Femur (tissue), 1 donor: Measurements from ENCODE around the gene POLR2E.
"Not testable (repeated sequence)": the region's sequence is repeated elsewhere in the genome, so short reads cannot be mapped to it uniquely, and the experiment has no call there.

Source experiments
- DNase-seq: peaks from one replicate; pipeline ENCODE4 v3.0.0-alpha.2; 2017

POLR2E gene

DNA sequence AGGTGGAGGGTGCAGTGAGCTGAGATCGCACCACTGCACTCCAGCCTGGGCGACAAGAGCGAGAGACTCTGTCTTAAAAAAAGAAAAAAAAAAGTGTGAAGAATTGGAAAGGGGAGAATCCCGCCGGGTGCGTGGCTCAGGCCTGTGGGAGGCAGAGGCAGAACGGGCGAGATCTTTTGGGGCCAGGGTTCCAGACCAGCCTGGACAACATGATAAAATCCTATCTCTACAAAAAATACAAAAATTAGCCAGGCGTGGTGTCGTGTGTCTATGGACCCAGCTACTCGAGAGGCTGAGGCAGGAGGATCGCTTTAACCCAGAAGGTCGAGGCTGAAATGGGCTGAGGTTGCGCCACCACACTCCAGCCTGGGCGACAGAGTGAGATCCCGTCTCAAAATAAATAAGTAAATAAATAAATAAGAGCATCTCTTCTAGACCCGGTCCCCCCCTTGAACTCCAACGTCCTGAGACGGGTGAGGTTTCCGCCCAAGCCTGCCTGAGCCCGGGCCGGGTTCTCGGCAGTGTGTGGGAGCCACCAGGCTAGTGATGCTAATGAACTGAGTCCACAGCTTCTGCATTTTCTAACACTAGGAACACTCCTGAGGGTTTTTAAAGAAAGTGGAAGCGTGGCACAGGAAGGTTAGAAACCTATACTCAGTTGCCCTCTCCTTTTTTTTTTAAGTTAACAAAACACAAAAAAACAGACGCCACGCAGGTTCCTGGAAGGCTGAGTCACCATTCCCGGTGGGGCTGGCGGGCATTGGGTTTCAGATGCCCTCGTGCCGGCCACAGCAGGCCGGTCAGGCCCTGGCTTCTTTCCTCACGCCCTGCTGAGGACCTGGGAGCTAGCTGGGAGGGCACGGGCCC, 30.7 kb upstream of the POLR2E start:
- no peak for DNase-seq

DNA sequence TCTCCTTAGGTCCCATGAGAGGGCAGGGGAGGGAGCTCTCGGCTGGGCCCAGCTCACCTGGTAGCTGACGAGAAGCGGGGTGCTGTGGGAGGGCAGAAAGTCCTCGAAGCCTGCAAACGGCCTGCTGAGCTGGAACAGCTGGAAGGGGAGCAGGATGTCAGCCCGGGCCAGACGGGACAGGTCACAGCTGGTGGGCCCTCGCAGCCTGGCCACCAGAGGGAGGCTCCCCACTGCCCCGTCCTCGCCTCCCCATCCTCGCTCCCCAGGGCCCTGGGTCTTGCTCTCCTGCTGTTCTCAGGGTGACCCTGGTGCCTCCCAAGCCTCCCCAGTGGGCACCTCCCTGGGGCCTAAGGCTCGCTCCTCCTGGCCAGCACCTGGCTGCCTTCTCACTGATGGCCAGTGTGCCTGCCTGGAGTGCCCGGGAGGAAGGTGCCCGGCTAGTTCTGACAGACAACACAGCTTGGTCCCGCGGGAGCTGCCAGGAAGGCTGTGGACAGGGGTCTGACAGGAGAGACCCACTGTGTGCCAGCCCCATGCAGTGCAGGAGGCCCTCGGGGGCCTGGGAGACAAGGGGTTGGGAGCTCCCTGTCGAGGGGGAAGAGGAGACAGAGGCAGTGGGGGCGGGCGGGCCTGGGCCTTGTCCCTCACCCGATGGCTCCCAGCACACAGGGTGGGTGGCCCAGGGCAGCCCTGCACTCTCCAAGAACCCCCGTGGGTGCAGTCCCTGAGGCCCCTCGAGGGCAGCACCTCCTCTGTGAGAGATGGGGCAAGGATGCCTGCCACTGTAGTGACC, 28.9 kb upstream of the POLR2E start:
- no peak for DNase-seq

DNA sequence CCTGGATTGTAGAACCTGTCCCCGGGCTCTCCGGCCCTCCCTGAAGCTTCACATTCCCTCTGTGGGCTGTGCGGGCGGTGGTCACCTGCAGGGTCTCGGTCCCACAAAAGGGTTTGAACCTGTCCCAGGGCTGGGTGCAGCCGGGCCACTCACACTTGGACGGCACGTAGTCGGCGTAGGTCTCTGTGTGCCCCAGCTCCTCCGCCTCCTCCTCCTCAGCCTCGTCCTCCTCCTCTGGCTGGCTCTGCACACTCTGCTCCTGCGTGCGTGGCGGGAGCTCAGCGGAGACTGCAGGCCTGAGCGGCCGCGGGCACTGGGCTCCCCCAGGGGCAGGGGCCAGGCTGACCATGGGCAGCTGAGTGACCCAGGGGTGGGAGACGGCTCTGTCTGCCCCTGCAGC, 28.2 kb upstream of the POLR2E start:
- DNase-seq = no peak

DNA sequence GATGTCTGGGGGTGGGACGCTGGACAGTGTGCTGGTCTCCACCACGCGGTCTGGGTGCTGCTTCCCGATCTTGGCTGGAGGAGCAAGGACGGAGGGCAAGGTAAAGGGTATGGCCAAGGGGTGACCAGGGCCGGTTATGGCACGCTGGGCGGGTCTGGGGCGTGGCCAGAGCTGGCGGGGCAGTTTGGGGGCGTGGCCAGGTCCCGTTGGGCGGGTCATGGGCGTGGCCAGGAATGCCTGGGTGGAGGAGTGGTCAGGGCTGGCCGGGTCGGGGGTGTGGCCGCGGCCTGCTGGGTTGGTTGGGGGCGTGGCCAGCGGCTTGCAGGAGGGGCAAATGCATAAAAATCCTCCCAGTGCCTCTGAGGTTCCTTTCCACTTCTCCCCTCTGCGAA, 27.8 kb upstream of the POLR2E start:
- DNase-seq = peak; percentile 66

GRCh38 chr19:1122021-1122971, 27.1 kb upstream of the POLR2E start:
- no peak for DNase-seq

- DNase-seq = no peak
Observed at GRCh38 chr19:1121395-1121794, 26.2 kb upstream of the POLR2E start.

GRCh38 chr19:1119475-1120217, 24.5 kb upstream of the POLR2E start:
- DNase-seq = no peak

DNA sequence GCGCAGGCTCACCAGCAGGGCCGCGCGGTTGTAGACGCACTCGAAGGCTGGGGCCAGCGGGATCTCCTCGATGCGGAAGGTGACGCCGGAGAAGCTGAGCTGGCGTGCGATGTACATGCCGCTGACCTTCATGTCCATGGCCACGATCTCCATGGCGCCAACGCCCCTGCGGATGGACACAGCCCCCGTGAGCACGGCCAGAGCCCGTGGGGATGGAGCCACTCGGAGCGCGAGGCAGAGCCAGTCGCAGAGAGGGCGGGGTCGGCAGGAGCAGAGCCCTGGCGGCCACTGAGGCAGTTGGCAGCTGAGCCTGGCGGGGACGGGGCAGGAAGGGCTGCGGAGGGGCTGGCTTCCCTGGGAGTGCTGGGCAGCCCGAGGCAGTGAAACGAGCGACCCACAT, 23.8 kb upstream of the POLR2E start:
- DNase-seq = no peak

DNA sequence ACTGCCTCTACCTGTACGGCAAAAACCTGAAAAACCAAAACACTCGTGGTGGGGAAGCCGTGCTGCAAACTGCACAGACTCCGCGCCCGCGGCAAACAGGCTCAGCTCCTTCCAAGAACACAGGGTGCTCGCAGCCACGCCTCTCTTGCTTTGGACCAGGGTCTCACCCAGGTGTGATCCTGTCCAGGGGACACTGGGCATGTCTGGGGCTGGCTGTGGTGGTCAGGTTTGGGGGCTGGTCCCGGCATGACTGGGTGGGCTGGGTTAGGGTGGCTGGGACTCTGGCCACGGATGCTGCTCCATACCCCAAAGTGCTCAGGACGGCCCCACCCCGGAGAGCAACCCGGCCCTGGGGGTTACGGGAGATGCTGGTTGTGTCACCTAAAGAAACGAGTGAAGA, 22.5 kb upstream of the POLR2E start:
- DNase-seq = no peak

- DNase-seq = no peak
Observed at GRCh38 chr19:1116726-1117581, 21.8 kb upstream of the POLR2E start.

GRCh38 chr19:1115646-1116420, 20.7 kb upstream of the POLR2E start:
- DNase-seq = no peak

- not testable (repeated sequence) for DNase-seq
Observed at GRCh38 chr19:1114728-1115127, 19.6 kb upstream of the POLR2E start.

DNA sequence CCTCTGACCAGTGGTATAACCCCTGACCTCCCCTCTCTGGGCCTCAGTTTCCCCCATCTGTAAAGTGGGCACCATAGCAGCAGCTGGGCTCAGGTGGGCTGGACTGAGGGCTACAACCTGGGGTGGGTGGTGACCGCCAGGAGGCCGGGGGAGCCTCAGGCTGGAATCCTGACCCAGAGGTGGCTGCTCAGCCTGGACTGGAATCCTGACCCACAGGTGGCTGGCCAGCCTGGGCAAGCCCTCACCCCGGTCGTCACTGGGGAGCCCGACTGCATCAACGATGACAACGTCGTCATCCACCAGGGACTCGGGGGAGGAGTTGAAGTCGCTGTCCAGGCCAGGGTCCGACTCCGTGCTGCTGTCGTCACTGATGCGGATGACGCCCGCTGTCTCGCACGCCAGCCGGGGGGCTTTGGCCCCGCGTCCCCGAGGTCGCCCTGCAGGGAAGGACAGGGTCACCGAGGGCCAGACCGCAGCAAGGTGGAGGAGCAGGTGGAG, 18.9 kb upstream of the POLR2E start:
- DNase-seq = no peak

GRCh38 chr19:1113030-1113985, 18.1 kb upstream of the POLR2E start:
- peak; percentile 97 for DNase-seq

GRCh38 chr19:1112268-1113029, 17.3 kb upstream of the POLR2E start:
- peak; percentile 71 for DNase-seq

GRCh38 chr19:1111641-1112267, 16.6 kb upstream of the POLR2E start:
- DNase-seq = no peak

DNA sequence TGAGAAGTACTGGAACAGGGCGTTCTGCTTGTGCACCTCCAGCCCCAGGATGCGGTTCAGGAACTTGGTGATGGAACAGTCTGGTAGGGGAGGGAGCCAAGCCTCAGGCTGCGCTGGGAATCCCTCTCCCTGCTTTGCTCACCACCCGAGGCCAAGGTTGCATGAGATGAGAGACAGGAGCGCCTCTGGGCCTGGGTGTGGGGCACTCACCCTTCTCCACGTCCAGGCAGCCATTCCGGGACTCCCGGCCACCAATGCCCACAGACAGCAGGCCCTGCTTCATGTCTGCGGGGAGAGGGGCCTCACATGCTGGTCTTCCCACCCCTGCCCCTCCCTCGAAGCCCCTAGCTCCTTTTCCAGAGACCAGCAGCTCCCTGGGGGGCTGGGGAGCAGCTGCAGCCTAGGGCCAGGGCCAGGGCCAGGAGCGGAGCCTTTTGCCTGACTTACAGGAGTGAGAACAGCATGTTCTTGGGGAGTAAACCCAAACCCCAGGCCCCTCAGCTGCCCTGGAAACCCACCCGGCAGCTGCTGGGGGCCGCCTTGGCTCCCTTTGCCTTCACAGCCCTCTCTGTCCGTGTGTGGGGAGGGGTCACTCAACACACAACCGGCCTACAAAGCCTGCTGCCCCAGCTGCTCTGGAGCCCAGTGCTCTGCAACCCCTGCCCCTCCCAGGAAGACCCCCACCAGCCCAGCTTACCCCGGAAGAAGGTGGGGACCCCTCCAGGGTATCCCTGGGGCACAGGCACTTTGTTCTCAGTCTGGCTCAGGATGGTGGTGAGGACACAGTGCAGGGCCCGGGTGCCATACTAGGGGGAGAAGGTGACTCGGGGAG, 15.8 kb upstream of the POLR2E start:
- no peak for DNase-seq
